A673 (cell line): ENCODE data around the gene CPNE2. TPM values are rescaled to one million over a fixed set of nuclear protein-coding genes. Genes with fewer than 3 reads are reported as not detected.

Source experiments
- BruUV-seq: library from RNA; stranded (reverse); fragments of 400-500 nt; replicated peaks from 2 replicates; lab custom pipeline; 2021; lab: Mats Ljungman, UMichigan
- CTCF ChIA-PET: fragments of 300-600 bp; sonication (Branson Sonifier 250); formaldehyde crosslinking; loops from one replicate; lab custom pipeline; 2022; ENCODE audit warnings: antibody characterized with exemption; lab: Charles Lee
- POLR2A ChIA-PET: fragments of 300-600 bp; sonication (Branson Sonifier 250); formaldehyde crosslinking; loops from one replicate; lab custom pipeline; 2022; ENCODE audit warnings: antibody characterized with exemption; ENCODE audit not compliant: low non-redundant PET; lab: Charles Lee
- DNase-seq: peaks from one replicate; pipeline ENCODE4 v3.0.0-alpha.2; 2015; ENCODE audit warnings: low spot score
- H3K27ac ChIP-seq: fragments of 200-600 bp; sonication (generic); 2 replicates; pipeline ENCODE4 v1.5.1; 2016; ENCODE audit warnings: mixed run types, low read depth, mild to moderate bottlenecking, mixed read lengths, antibody characterized with exemption, low read length; ENCODE audit not compliant: poor library complexity, severe bottlenecking
- H3K27me3 ChIP-seq: fragments of 200-600 bp; sonication (generic); replicated peaks from 2 replicates; pipeline ENCODE4 v1.6.1; 2017; ENCODE audit warnings: mixed run types, low read depth, mild to moderate bottlenecking, mixed read lengths, antibody characterized with exemption, low read length; ENCODE audit not compliant: insufficient read depth, poor library complexity
- H3K36me3 ChIP-seq: fragments of 200-600 bp; sonication (generic); 2 replicates; pipeline ENCODE4 v1.6.1; 2016; ENCODE audit warnings: mixed run types, mild to moderate bottlenecking, mixed read lengths, antibody characterized with exemption, low read length; ENCODE audit not compliant: insufficient read depth, poor library complexity, severe bottlenecking
- H3K4me1 ChIP-seq: fragments of 200-600 bp; sonication (generic); 2 replicates; pipeline ENCODE4 v1.6.1; 2017; ENCODE audit warnings: mixed run types, mild to moderate bottlenecking, mixed read lengths, antibody characterized with exemption, low read length; ENCODE audit not compliant: insufficient read depth, poor library complexity, severe bottlenecking
- H3K4me3 ChIP-seq: fragments of 200-600 bp; sonication (generic); 2 replicates; pipeline ENCODE4 v1.5.1; 2016; ENCODE audit warnings: low read depth, mixed run types, mild to moderate bottlenecking, mixed read lengths, low read length; ENCODE audit not compliant: poor library complexity, severe bottlenecking
- H3K9me3 ChIP-seq: fragments of 200-600 bp; sonication (generic); 2 replicates; pipeline ENCODE4 v1.6.1; 2016; ENCODE audit warnings: mixed run types, low read depth, mild to moderate bottlenecking, mixed read lengths, antibody characterized with exemption, low read length; ENCODE audit not compliant: poor library complexity, severe bottlenecking
- CTCF ChIP-seq: fragments of 300-800, 200-600 bp; sonication (generic); conservative IDR thresholded peaks from 2 replicates; pipeline ENCODE4 v1.5.1; 2017; ENCODE audit warnings: low read depth, mild to moderate bottlenecking, antibody characterized with exemption, low read length, moderate library complexity, mixed read lengths
- EZH2 ChIP-seq: fragments of 200-600 bp; sonication (generic); IDR thresholded peaks from 2 replicates; pipeline ENCODE4 v1.6.1; 2017; ENCODE audit warnings: borderline replicate concordance, low read depth, mild to moderate bottlenecking, mixed read lengths, antibody characterized with exemption, low read length; ENCODE audit not compliant: poor library complexity, severe bottlenecking
- intact Hi-C: fragments of 100-400 bp; cut with micrococcal nuclease; formaldehyde crosslinking; loops from one replicate; pipeline ENCODE4 v1.10.0; 2022; ENCODE audit not compliant: unreplicated experiment
- total RNA-seq: library from RNA; stranded (reverse); gene quantifications from 2 replicates; pipeline ENCODE4 v1.2.3, GENCODE V29; 2021

The CPNE2 gene
- total RNA-seq, 1 experiment from 2014 or later = 38.1 TPM

GRCh38 chr16:57125376-57125775 lies 33.0 kb downstream of the CPNE2 start:
- DNase-seq = no peak
- Histone ChIP-seq H3K36me3 (no peaks in the 10 kb centered on the region), H3K4me3 (no peak overlapping the region), H3K9me3 (no peaks in the 10 kb centered on the region), H3K27ac (no peak overlapping the region), H3K4me1 (no peaks in the 10 kb centered on the region), H3K27me3 (no peaks in the 10 kb centered on the region)
- intact Hi-C loops = no loop called here
- POLR2A ChIA-PET = no interaction called here
- CTCF ChIA-PET = no interaction called here
- TF ChIP-seq EZH2 (no peak), CTCF (no peak)
- BruUV-seq = no TSS peak

GRCh38 chr16:57125969-57126368 lies 33.6 kb downstream of the CPNE2 start:
- H3K27ac ChIP-seq = no peak overlapping the region
- no TSS peak for BruUV-seq
- H3K9me3 ChIP-seq = no peaks in the 10 kb centered on the region
- POLR2A ChIA-PET = no interaction called here
- no peak overlapping the region for H3K4me3 ChIP-seq
- no peaks in the 10 kb centered on the region for H3K27me3 ChIP-seq
- intact Hi-C loops = no loop called here
- DNase-seq = no peak
- CTCF ChIA-PET = no interaction called here
- no peaks in the 10 kb centered on the region for H3K36me3 ChIP-seq
- no peak for TF ChIP-seq CTCF
- no peak for TF ChIP-seq EZH2
- H3K4me1 ChIP-seq = no peaks in the 10 kb centered on the region

GRCh38 chr16:57126411-57126810 lies 34.0 kb downstream of the CPNE2 start:
- ChIA-PET POLR2A (no interaction called here), CTCF (no interaction called here)
- DNase-seq = no peak
- Histone ChIP-seq H3K27me3 (no peaks in the 10 kb centered on the region), H3K4me1 (no peaks in the 10 kb centered on the region), H3K4me3 (no peak overlapping the region), H3K36me3 (no peaks in the 10 kb centered on the region), H3K27ac (no peak overlapping the region), H3K9me3 (no peaks in the 10 kb centered on the region)
- intact Hi-C loops = no loop called here
- no TSS peak for BruUV-seq
- TF ChIP-seq EZH2 = no peak
- no peak for TF ChIP-seq CTCF
